GM12801 (cell line): ENCODE results near the gene NKIRAS2.

Source experiments
- TF ChIP-seq, protein P1 (sequence below): IDR thresholded peaks from one replicate; pipeline ENCODE4 v1.5.1; 2011; ENCODE audit warnings: control low read depth; ENCODE audit not compliant: insufficient read length; ENCODE audit errors: extremely low read depth

NKIRAS2 gene

DNA sequence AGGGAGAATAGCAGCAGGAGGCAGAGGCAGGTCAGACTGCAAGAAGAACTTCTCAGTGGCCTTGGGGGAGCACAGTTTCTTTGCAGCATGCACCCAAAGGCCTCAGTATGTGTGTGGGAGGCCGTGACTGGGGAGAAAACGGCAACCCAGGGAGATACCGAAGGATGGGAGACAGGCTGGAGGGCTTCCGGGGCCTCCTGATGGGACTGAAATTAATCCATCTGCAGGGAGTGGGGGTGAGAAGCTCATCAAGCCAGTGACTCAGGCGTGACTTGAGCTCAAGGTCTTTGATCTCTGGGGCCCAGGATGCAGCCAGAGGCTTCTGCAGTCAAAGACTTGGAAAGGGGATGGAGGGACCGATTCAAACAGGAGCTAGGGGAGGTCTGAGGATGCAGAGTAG, 35.6 kb downstream of the NKIRAS2 start:
- TF ChIP-seq, protein P1, sequence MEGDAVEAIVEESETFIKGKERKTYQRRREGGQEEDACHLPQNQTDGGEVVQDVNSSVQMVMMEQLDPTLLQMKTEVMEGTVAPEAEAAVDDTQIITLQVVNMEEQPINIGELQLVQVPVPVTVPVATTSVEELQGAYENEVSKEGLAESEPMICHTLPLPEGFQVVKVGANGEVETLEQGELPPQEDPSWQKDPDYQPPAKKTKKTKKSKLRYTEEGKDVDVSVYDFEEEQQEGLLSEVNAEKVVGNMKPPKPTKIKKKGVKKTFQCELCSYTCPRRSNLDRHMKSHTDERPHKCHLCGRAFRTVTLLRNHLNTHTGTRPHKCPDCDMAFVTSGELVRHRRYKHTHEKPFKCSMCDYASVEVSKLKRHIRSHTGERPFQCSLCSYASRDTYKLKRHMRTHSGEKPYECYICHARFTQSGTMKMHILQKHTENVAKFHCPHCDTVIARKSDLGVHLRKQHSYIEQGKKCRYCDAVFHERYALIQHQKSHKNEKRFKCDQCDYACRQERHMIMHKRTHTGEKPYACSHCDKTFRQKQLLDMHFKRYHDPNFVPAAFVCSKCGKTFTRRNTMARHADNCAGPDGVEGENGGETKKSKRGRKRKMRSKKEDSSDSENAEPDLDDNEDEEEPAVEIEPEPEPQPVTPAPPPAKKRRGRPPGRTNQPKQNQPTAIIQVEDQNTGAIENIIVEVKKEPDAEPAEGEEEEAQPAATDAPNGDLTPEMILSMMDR = no peak

DNA sequence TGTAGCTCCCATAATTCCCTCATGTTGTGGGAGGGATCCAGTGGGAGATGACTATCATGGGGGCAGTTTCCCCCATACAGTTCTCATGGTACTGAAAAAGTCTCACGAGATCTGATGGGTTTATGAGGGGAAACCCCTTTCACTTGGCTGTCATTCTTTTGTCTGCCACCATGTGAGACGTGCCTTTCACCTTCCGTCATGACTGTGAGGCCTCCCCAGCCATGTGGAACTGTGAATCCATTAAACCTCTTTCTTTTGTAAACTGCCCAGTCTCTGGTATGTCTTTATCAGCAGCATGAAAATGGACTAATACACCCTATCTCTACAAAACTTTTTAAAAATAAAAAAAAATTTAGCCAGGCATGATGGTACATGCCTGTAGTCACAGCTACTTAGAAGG, 36.7 kb downstream of the NKIRAS2 start:
- TF ChIP-seq, protein P1 = no peak

DNA sequence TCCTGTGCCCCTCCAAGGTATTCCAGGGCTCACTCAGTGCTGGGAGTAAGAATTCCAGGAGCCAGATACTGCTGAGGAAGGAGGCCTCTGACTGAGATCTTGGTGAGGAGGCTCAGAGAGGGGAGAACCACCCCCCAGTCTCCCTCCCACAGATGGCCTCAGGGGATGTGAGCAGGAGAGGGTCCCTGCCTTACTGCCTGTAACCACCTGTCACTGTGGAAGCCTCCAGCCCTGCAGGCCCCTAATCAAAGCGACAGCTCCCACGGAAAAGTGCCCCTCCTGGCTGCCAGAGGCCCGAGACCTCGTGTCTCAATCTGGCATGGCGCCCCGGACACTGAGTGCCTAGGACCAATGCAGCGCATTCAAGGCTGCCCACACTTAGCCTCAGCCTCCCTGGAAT, 38.2 kb downstream of the NKIRAS2 start:
- TF ChIP-seq, protein P1 = no peak

DNA sequence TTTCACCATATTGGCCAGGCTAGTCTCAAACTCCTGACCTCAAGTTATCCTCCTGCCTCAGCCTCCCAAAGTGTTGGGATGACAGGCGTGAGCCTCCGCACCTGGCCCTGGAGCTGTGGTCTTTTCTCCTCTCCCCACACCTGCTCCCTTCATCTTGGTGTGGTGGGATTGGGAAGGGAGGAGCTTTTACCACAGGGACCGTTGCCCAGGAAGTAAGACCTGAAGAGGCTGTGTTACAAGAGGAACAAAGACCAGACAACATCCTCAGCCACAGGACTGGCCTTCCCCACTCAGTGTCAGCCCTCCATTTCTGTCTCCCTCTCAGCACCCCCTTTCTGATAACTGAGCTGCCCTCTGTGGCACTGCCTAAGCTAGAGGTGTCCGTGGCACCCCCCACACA, 39.9 kb downstream of the NKIRAS2 start:
- TF ChIP-seq, protein P1 = no peak

DNA sequence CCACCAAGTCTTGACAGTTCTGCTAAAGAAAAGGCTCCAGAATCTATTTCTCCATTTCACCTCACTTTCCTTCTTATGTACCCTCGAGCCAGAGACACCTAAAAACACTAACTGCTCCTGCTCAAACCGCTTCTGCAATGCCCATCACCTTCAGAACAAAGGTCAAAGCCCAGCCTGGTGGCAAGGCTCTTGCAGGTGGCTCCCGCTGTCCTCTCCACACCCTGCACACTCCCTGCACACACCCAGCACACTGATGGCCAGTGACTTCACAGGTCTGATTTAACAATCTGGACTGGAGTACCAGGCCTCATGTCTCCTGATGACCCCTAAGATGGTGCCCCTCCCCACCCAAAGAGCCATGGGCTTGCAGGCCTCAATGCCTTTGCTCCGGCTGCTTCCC, 40.3 kb downstream of the NKIRAS2 start:
- TF ChIP-seq, protein P1 = no peak

DNA sequence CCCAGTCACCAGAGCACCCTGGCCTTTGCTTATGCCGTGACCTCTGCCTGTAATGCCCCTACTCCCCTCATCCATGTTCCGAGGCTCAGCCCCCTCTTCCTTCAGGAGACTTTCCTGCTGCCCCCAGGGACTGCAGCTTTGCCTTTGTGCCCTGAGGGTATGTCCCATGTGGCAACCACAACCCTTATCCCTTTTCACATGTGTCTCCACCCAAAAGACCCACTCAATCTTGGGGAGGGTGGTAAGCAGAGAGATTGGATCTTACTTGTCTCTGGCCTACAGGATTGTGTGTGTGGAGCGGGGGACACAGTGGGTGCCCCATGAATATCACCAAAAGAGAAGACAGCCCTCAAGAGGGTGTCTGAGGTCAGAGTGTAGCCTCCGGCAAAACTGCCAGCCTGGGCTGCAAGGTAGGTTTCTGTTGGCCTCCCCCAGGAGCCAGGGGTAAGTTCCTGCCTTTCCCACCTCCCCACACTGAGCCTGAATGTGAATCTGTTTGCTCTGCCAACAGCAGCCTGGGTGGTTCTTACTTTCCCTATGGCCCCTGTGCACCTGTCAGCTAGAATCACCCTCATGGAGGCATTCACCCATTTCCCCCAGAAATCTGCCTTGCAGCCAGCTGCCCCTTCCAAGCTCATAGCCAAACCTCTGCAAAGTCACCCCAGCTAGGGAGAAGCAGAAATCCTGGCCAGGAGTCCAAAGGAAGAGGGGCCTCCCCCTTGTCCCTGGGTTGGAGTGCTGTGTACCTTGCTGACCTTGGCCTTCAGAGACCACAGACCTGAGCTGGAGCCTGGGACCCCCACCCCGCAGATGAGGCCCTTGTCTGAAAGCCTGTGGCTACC, 42.0 kb downstream of the NKIRAS2 start:
- TF ChIP-seq, protein P1 = no peak

DNA sequence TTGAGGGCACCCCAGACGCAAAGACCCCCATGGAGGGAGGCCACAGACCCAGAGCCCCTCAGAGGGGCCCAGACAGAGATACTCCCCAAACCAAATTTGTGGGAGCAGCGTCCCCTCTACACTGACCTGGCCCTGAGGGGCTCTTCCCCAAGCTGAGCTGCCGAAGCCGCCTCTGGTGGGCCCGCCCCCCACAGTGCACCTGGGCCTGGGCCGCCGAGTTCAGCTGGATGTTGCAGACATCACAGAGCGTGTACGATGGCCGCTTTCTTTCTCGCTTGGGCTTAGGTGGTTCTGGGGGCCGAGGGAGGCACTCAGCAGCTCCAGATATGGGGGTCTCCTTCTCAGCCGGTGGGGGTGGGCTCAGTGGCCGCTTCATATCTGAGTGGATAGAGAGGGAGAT, 42.8 kb downstream of the NKIRAS2 start:
- TF ChIP-seq, protein P1 = no peak
